ENCODE measurements around the gene HLCS.

HLCS gene

GRCh38 chr21:36985751-36986594, 19.5 kb upstream of the HLCS start:
- DNase-seq: no peak

- no peak for DNase-seq
These were observed 15.7 kb upstream of the HLCS start for GRCh38 chr21:36981977-36982700.

- no peak for DNase-seq
These were observed 14.6 kb upstream of the HLCS start for GRCh38 chr21:36981049-36981391.

- DNase-seq: no peak
These were observed 14.0 kb upstream of the HLCS start for GRCh38 chr21:36980280-36981048.

- no peak for DNase-seq
These were observed 10.6 kb upstream of the HLCS start for GRCh38 chr21:36976882-36977651.

GRCh38 chr21:36976228-36976861, 9.9 kb upstream of the HLCS start:
- DNase-seq: no peak

GRCh38 chr21:36974851-36975192, 8.4 kb upstream of the HLCS start:
- DNase-seq: no peak

- no peak for DNase-seq
These were observed 7.7 kb upstream of the HLCS start for GRCh38 chr21:36973986-36974850.

- DNase-seq: no peak
These were observed 2.5 kb upstream of the HLCS start for GRCh38 chr21:36968976-36969375.

GRCh38 chr21:36968414-36968813, 1.9 kb upstream of the HLCS start:
- no peak for DNase-seq

GRCh38 chr21:36966821-36967768, 626 bp upstream of the HLCS start:
- no peak for DNase-seq

GRCh38 chr21:36965720-36966065, 776 bp downstream of the HLCS start:
- DNase-seq: no peak

- DNase-seq: no peak
These were observed 1.4 kb downstream of the HLCS start for GRCh38 chr21:36964827-36965719.

- no peak for DNase-seq
These were observed 2.1 kb downstream of the HLCS start for GRCh38 chr21:36964398-36964797.

- no peak for DNase-seq
These were observed 4.2 kb downstream of the HLCS start for GRCh38 chr21:36962098-36962780.

GRCh38 chr21:36960676-36961284, 5.7 kb downstream of the HLCS start:
- no peak for DNase-seq

GRCh38 chr21:36959020-36959835, 7.2 kb downstream of the HLCS start:
- no peak for DNase-seq
